GM19351 (cell line): Measurements from ENCODE around the gene OSGEP.

Experiments used
- ATAC-seq: cut with Tn5 transposase; IDR thresholded peaks from one replicate; pipeline ENCODE4 v1.9.1; 2021; ENCODE audit warnings: mild to moderate bottlenecking, moderate library complexity; ENCODE audit not compliant: unreplicated experiment

The OSGEP gene

GRCh38 chr14:20454516-20455354 is at the start of gene OSGEP, which contains the start of gene APEX1:
Gene OSGEP, minus strand, starts transcription at chr14:20454812. Its CDS starts 129 bp downstream, at chr14:20454683.
Gene APEX1, plus strand, starts transcription at chr14:20455226. Its CDS starts 420 bp downstream, at chr14:20455646.
- peak; percentile 82 for ATAC-seq

- no peak for ATAC-seq
Measured at GRCh38 chr14:20503898-20504297, 49.3 kb upstream of the OSGEP start.

- no peak for ATAC-seq
Measured at GRCh38 chr14:20501346-20501745, 46.7 kb upstream of the OSGEP start.

GRCh38 chr14:20499881-20500280 is 45.3 kb upstream of the OSGEP start:
- ATAC-seq = no peak

- ATAC-seq = no peak
Measured at GRCh38 chr14:20499108-20499507, 44.5 kb upstream of the OSGEP start.

- no peak for ATAC-seq
Measured at GRCh38 chr14:20498622-20499021, 44.0 kb upstream of the OSGEP start.

GRCh38 chr14:20494935-20495766 is 40.5 kb upstream of the OSGEP start:
- no peak for ATAC-seq

- ATAC-seq = no peak
Measured at GRCh38 chr14:20493634-20494033, 39.0 kb upstream of the OSGEP start.

GRCh38 chr14:20492486-20492885 is 37.9 kb upstream of the OSGEP start:
- ATAC-seq = no peak

- ATAC-seq = no peak
Measured at GRCh38 chr14:20490563-20490962, 36.0 kb upstream of the OSGEP start.

GRCh38 chr14:20489093-20489994 is 34.7 kb upstream of the OSGEP start:
- ATAC-seq = no peak

- no peak for ATAC-seq
Measured at GRCh38 chr14:20487396-20487725, 32.7 kb upstream of the OSGEP start.

- no peak for ATAC-seq
Measured at GRCh38 chr14:20486684-20487395, 32.2 kb upstream of the OSGEP start.

GRCh38 chr14:20485900-20486299 is 31.3 kb upstream of the OSGEP start:
- ATAC-seq = no peak

GRCh38 chr14:20482382-20482781 is 27.8 kb upstream of the OSGEP start:
- no peak for ATAC-seq

- no peak for ATAC-seq
Measured at GRCh38 chr14:20478894-20479293, 24.3 kb upstream of the OSGEP start.

GRCh38 chr14:20477211-20477876 is 22.7 kb upstream of the OSGEP start:
- ATAC-seq = no peak

GRCh38 chr14:20476776-20477175 is 22.2 kb upstream of the OSGEP start:
- ATAC-seq = no peak

GRCh38 chr14:20472536-20473169 is 18.0 kb upstream of the OSGEP start:
- no peak for ATAC-seq
